NCI-H82 (cell line): ENCODE measurements around the gene H2BK1.

Experiments
- DNase-seq: peaks from one replicate; lab custom pipeline; 2025; lab: John Stamatoyannopoulos, UW

The H2BK1 gene

GRCh38 chr7:151210087-151210854 is at the start of gene H2BK1:
H2BK1 (minus strand) TSS chr7:151210488; CDS start chr7:151210318, 170 bp downstream.
- peak; percentile 54 for DNase-seq

GRCh38 chr7:151257990-151258389 is 47.7 kb upstream of the H2BK1 start:
- DNase-seq = no peak

- no peak for DNase-seq
Observed at GRCh38 chr7:151256410-151257045, 46.2 kb upstream of the H2BK1 start.

GRCh38 chr7:151255390-151255789 is 45.1 kb upstream of the H2BK1 start:
- DNase-seq = no peak

- no peak for DNase-seq
Observed at GRCh38 chr7:151254851-151255250, 44.6 kb upstream of the H2BK1 start.

- DNase-seq = no peak
Observed at GRCh38 chr7:151254316-151254715, 44.0 kb upstream of the H2BK1 start.

- DNase-seq = no peak
Observed at GRCh38 chr7:151252961-151253711, 42.8 kb upstream of the H2BK1 start.

GRCh38 chr7:151252561-151252835 is 42.2 kb upstream of the H2BK1 start:
- DNase-seq = no peak

GRCh38 chr7:151251689-151252560 is 41.6 kb upstream of the H2BK1 start:
- DNase-seq = peak; percentile 71

GRCh38 chr7:151251328-151251688 is 41.0 kb upstream of the H2BK1 start:
- no peak for DNase-seq

- DNase-seq = no peak
Observed at GRCh38 chr7:151250181-151251132, 40.2 kb upstream of the H2BK1 start.

GRCh38 chr7:151249732-151250072 is 39.4 kb upstream of the H2BK1 start:
- DNase-seq = peak; percentile 34

- no peak for DNase-seq
Observed at GRCh38 chr7:151249034-151249731, 38.9 kb upstream of the H2BK1 start.

- peak; percentile 65 for DNase-seq
Observed at GRCh38 chr7:151248346-151249033, 38.2 kb upstream of the H2BK1 start, which contains the start of gene SMARCD3. SMARCD3 (minus strand) TSS chr7:151248694; CDS start chr7:151248562, 132 bp downstream.

GRCh38 chr7:151247611-151248345 is 37.5 kb upstream of the H2BK1 start:
- DNase-seq = peak; percentile 29

- no peak for DNase-seq
Observed at GRCh38 chr7:151246851-151247580, 36.7 kb upstream of the H2BK1 start.

GRCh38 chr7:151246102-151246850 is 36.0 kb upstream of the H2BK1 start:
- DNase-seq = no peak
